HG03196 (cell line): ENCODE results near the gene ATP9B.
"Not testable (repeated sequence)": the region's sequence is repeated elsewhere in the genome, so short reads cannot be mapped to it uniquely, and the experiment has no call there.

Source experiments
- ATAC-seq: cut with Tn5 transposase; IDR thresholded peaks from one replicate; pipeline ENCODE4 v1.9.1; 2021; ENCODE audit not compliant: unreplicated experiment

Gene ATP9B

DNA sequence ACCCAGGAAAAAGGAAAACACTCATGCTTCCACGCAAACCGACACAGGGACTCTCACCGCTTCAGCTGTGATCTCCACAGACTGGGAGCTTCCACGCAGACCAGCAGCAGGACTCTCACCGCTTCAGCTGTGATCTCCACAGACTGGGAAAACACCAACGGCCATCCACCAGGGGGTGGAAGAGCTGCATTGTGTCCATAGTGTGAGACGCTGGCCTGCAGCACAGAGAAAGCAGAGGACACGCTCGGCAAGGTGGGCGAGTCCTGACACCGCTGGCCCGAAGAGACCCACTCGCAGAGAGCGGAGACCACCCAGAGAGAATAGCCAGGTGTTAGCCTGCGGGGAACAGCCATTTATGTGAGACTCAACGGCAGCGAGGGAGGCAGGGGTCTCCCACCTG lies 284.1 kb downstream of the ATP9B start:
- ATAC-seq: no peak

DNA sequence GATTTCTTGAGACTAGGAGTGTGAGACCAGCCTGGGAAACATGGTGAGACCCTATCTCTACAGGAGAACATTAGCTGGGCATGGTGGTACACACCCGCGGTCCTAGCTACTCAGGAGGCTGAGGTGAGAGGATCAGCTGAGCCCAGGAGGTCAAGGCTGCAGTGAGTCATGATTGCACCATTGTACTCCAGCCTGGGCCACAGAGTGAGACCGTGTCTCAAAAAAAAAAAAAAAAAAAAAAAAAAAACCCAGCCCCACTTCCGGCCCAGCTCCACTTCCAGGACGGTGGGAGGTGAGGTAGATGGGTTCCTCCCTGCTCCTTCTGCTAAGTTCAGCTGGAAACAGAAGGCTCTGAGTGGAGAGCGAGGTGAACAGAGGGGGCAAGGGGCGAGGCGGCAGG lies 285.2 kb downstream of the ATP9B start:
- no peak for ATAC-seq

GRCh38 chr18:79355433-79356335 lies 286.5 kb downstream of the ATP9B start:
- peak; percentile 26 for ATAC-seq

- ATAC-seq: peak; percentile 84
These were observed 287.2 kb downstream of the ATP9B start for GRCh38 chr18:79356435-79356834.

DNA sequence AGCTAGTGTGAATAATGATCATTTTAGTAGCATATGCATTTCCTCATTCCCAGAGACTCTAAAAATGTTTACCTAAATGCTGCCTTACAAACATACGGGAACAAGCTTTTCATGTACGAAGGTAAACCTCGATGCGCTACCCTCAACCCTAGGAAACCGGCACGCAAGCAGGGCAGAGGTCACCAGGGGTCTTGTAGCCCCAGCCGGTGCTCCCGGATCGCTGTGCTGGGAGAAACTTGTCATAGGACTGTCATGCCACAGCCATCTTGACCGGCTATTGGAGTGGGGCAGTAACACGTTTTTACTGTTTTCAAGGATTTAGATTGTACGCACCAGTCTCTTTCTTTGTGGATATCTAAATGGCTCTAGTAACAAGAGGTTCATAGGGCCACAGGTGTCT lies 291.7 kb downstream of the ATP9B start:
- no peak for ATAC-seq

GRCh38 chr18:79361766-79362522 lies 292.8 kb downstream of the ATP9B start:
- ATAC-seq: no peak

- no peak for ATAC-seq
These were observed 296.5 kb downstream of the ATP9B start for GRCh38 chr18:79365701-79366100.

DNA sequence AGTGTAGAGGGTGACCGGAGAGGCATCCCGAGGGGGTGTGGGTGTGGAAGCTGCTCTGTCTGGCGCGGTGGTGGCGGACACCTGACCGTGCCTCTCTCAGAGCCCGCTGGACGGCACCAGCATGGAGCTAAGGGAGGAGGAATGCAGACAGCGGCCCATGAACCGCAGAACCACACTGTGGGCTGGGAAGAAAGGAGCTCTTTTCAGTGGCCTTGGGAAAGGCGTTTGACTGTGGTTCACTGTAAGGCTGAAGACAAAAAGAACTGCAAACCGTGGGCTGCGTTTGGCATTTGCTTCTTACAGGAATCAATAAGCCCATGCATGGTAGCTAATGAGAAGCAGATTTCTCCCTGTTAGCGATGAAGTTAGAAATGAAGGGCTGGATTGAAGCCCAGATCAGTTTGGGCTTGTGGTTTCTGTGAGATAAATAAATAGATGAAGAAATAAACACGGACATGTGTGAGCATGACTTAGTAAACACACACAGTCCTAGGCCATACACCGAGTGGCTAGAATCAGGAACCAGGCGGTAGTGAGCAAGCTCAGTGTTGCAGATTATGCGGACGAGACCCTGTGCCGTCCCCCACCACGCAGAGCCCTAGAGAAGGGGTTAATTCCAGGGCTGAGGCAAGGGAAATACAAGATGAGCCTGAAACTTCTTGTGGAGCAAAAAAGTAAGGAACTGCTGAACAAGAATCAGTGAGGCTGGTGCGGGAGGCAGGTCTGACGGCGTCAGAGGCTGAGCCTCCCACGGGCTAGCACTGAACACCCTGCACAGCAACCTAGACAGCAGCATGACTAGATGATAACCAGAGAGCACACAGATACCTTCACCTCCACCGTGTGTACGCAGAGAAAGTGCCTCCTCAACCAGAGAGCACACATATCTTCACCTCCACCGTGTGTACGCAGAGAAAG lies 297.2 kb downstream of the ATP9B start:
- ATAC-seq: no peak

DNA sequence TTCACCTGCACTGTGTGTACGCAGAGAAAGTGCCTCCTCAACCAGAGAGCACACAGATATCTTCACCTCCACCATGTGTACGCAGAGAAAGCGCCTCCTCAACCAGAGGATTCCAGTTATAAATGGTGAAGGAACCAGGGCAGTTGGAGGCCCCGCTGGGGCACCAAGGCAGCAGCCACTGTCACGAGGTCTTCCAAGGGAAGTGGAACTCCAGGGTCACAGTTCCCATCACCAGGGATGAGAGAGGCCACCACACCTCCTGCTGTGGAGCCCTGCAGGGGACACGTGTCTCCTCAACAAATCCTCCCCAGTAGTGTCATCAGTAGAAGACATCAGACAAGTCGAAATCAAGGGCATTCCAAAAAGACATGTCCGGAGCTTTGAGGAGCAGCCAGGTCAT lies 298.3 kb downstream of the ATP9B start:
- no peak for ATAC-seq

DNA sequence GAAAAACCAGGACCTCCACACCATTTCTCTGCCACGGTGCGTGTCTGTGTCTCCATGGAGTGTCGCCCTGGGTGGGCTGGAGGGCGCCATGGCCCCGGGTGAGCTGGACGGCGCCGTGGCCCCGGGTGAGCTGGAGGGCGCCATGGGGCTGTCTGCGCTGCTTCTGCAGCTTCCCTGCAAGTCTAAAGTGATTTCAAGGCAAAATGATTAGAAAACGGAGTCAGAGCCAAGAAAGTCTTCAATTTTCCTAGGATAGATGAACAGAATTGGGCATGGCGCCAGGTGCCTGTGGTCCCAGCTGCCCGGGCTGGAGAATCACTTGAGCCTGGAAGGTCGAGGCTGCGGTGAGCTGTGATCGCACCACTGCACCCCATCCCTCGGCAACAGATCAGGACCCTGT lies 298.8 kb downstream of the ATP9B start:
- ATAC-seq: no peak

DNA sequence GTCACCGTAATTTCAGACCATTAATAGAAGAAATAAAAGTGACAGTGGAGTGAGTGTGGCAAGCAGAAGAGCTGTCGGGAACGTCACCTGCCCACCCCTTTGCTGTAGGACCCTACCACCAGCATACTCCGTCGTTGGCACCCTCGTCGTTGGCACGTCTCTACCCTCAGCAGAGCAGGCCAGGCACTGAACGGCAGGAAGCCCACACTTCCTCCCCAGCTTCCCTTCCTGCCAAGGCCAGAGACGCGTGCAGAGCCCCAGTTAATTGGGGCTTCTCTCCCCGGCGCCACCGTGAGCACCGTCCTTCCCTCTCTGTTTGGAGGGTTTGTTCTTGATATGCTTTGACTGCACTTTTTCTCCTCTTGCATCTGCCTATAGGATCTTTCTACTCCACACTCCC lies 299.5 kb downstream of the ATP9B start:
- ATAC-seq: no peak

DNA sequence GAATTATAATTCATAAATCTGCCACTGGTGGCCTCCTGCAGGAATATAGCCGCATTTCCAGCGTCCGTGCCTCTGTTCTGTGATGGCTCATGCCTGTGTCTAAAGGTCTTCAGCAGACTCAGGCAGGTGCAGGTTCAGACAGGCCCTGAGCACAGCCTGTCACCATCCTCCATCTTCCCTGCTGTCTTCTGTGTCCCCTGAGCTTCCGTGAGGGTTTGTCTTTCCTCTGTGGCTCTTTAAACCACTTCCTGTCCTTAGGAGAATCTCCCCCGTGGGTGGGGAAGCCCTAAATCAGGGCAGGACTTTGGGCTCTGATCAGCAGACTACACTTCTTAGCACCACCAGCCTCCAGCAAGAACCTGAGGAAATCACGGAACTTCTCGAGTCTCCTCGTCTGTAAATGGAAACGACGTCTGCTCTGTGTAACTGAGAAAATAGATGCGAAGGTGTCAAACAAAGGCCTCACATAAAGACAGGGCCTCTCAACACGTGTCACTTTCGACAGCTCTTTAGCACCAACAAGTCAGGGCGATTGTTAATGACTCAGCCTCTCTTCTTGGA lies 302.4 kb downstream of the ATP9B start:
- no peak for ATAC-seq

DNA sequence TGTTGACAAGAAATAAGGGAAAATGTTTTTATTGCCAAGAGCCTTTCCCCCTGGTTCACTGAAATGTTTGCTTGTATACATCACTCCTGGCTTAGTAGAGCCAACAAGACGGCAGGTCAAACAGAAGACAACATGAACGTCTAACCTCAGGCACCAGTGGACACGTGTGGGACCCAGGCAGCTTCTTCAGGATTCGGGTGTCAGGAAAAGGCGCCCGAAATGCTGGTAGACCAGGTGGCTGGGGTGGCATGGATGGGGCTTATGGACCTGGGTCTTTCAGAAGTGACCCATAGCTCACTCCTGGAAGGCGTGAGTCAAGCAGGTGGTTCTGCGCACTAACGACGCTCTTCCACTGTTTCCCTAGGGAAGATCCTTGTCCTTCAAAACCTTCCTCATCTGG lies 303.3 kb downstream of the ATP9B start:
- no peak for ATAC-seq

DNA sequence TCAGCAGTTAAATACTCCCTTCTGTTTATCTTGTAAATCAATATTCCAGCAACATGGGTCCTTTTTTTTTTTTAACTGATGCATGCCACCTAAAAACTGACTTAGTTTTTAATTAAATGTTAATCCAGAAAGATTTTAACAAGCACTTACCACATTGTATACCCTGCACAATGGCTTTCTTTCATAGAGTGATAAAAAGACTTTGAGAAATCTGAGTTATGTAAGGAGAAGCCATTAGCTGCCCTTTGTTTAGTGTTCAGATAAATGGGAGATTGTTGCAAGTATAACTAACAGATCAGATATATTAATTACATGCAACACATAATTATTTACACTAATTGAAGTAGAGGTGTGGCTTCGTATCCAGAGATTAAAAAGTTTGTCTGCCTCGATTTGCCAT lies 303.8 kb downstream of the ATP9B start:
- no peak for ATAC-seq

DNA sequence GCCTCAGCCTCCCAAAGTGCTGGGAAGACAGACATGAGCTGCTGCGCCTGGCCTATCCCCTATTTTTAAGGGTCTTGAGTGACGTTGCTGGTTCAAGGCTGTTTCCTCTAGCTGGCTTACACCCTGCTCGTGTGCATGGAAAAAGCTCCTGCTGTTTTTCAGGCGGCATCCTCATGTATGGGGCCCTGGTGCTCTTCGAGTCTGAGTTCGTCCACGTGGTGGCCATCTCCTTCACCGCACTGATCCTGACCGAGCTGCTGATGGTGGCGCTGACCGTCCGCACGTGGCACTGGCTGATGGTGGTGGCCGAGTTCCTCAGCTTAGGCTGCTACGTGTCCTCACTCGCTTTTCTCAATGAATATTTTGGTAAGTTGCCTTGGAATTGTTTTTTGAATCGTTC lies 304.5 kb downstream of the ATP9B start:
- no peak for ATAC-seq

DNA sequence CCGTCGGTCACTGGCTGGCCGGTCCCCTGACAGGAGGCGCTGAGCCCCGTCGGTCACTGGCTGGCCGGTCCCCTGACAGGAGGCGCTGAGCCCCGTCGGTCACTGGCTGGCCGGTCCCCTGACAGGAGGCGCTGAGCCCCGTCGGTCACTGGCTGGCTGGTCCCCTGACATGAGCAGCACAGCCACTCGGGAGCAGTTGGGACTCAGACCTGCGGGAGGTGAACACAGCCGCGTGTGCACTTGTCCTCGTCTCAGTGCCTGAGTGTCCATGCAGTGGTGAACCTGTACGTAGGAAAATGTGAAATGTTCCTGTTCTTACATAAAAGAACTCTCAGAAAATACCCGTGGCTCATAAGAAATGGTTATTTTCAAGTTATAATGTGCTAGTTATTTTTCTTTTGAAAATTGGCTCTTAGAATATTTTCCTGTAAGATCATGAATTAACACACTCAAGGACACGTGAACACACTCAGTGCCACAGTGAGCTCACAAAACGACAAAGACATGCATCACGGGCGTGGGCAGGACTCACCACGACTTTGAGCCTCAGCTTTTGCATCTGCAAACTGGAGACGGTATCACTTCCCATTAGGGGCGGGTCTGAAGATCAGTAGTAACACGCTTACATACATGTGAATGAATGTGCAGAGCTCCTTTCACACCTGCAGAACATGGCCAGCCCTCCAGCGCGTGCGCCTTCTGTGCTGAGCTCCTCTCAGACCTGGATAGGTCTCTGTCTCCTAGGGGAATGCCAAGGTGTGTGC lies 305.4 kb downstream of the ATP9B start:
- ATAC-seq: no peak

DNA sequence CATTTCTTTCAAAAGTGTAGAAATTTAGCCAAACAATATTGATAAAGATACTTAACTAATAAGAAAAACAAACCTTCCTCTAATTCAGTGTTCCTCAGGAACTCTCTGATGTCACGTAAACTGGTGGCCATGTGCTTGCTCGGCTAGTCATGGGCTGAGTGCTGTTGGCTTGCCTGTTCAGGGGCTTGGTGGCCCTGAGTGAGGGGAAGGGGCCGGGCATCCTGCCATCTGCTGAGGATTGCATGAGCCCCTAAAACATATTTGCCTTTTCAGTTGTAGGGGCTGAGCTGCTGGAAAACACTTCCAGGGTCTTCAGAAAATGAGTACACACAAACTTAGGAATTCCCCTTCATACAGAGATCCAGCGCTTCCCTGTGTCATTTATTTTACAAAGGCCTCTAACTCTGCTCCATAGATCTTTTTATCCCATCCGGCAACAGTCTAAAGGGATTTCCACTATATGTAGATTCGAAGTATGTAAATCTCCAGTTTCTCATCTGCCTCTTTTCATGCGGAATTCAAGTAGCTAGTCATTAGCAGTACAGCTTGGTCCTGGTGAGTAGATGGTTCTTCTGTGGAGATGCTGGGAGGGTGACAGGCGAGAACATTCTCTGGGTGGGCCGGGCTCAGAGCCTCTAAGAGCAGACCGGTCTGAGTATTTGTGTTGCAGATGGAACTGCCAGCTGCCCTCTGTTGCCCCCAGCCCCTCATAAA lies 306.4 kb downstream of the ATP9B start:
- ATAC-seq: no peak

GRCh38 chr18:79376661-79377060 lies 307.5 kb downstream of the ATP9B start:
- ATAC-seq: not testable (repeated sequence)

DNA sequence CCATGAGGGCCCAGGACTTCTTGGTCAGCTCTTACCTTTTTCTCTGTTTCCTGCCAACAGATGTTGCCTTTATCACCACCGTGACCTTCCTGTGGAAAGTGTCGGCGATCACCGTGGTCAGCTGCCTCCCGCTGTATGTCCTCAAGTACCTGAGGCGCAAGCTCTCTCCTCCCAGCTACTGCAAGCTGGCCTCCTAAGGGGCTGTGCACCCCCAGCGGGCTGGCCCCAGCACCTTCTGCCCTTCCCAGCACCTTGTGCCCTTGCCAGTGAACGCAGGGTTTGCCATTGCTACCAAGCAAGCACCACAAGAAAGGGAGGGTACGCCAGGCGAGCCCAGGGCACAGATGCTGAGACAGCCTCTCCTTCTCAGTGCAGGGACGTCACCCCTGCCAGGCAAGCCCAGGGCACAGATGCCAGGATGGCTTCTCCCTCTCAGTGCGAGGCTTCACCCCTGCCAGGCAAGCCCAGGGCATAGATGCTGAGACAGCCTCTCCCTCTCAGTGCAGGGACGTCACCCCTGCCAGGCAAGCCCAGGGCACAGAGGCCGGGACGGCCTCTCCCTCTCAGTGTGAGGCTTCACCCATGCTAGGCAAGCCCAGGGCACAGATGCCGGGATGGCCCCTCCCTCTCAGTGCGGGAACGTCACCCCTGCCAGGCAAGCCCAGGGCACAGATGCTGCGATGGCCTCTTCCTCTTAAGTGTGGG lies 308.1 kb downstream of the ATP9B start:
- ATAC-seq: no peak
